ENCODE measurements around the gene NAGK.

- TF ChIP-seq JUNB (IDR thresholded peaks at IDR 0.05) (no peak), POLR2A (IDR thresholded peaks at IDR 0.05; ENCODE audit: low read length) (no peak), CTCF (IDR thresholded peaks at IDR 0.05) (peak; percentile 78), RAD21 (conservative IDR thresholded peaks at IDR 0.05 in 1 of 2, IDR thresholded peaks at IDR 0.05 in 1 of 2) (peak; percentile 56 to 71; a peak in 4 of 5 replicates), POLR2AphosphoS2 (conservative IDR thresholded peaks at IDR 0.05; ENCODE audit: low read length) (no peak), RFX5 (IDR thresholded peaks at IDR 0.05) (no peak), HDAC2 (IDR thresholded peaks at IDR 0.05) (no peak), MAFK (IDR thresholded peaks at IDR 0.05; ENCODE audit: partially characterized antibody) (peak; percentile 47), FOSL2 (IDR thresholded peaks at IDR 0.05) (no peak), FOSL2 (CRISPR knock-in tag; IDR thresholded peaks at IDR 0.05) (no peak)
These were observed 31.9 kb downstream of the NAGK start for GRCh38 chr2:71100195-71100964.

Measured in A549 (cell line).